Measurements from ENCODE around the gene C20orf96. TPM values are rescaled to one million over a fixed set of nuclear protein-coding genes. Genes with fewer than 3 reads are reported as not detected.

C20orf96 gene
- total and polyA plus RNA-seq, 2 donors (not counting 1 experiment from before 2014, with no cell fraction given) = 4.7 to 7.5 TPM

- H3K4me1 Mint-ChIP-seq = peaks cover 33% of the 10 kb centered on the region
- no peak for DNase-seq
- ChIA-PET CTCF (interaction anchor here (0.8 to 6.3 kb wide), 12 partner anchors 8 to 117 kb away, joined by 3 to 89 read pairs (median 12); partner anchors contain the start of genes DEFB132, NRSN2 and ZCCHC3), POLR2A (interaction anchor here (1.4 kb wide), 1 partner anchor 31 kb away, joined by 3 read pairs; no protein-coding TSS in a partner anchor)
- intact Hi-C loops (cut with micrococcal nuclease) = no loop called here
- peak overlapping the region; percentile 61 for H3K4me3 Mint-ChIP-seq
- Histone ChIP-seq H3K9ac (ENCODE audit: low read length) (no peak overlapping the region), H3K27ac (ENCODE audit: low read length in 2 of 2) (peak overlapping the region in 1 of 2 donors; percentile 25), H2AFZ (ENCODE audit: insufficient read depth, low read depth, low read length, poor library complexity, severe bottlenecking) (no peak overlapping the region), H3K4me2 (replicated peaks; ENCODE audit: low read depth, low read length, poor library complexity, severe bottlenecking) (no peak overlapping the region), H3K4me3 (ENCODE audit: control extremely low read depth in 1 of 5, extremely low read depth in 1 of 5, insufficient read depth in 1 of 5, low read depth in 2 of 5, low read length in 4 of 5) (no peak overlapping the region), H3K79me2 (ENCODE audit: control insufficient read depth, insufficient read depth, low read length) (no peaks in the 10 kb centered on the region), H3K4me1 (ENCODE audit: control insufficient read depth in 2 of 2, insufficient read depth in 2 of 2, low read length in 2 of 2) (peaks cover 22 to 36% of the 10 kb centered on the region in 2 donors), H3K27me3 (replicated peaks in 1 of 4; ENCODE audit: control extremely low read depth in 1 of 4, control insufficient read depth in 3 of 4, insufficient read depth in 4 of 4, low read length in 3 of 4) (no peaks in the 10 kb centered on the region), H3K36me3 (replicated peaks in 1 of 2; ENCODE audit: control extremely low read depth in 1 of 2, control insufficient read depth in 1 of 2, extremely low read depth in 1 of 2, insufficient read depth in 2 of 2, low read length in 1 of 2) (peaks cover 0 to 3% of the 10 kb centered on the region in 2 experiments), H4K20me1 (ENCODE audit: control insufficient read depth, insufficient read depth, low read length, poor library complexity, severe bottlenecking) (peaks cover 24% of the 10 kb centered on the region), H3K9me3 (ENCODE audit: control extremely low read depth in 1 of 3, control insufficient read depth in 2 of 3, insufficient read depth in 1 of 3, low read length in 2 of 3) (peaks cover 0 to 4% (median 0%) of the 10 kb centered on the region in 3 donors)
- 72% methylated on average over 6 of the region's 7 CpGs for WGBS (ENCODE audit: insufficient coverage)
- no peak for ATAC-seq (ENCODE audit: low read depth)
- no peak for TF ChIP-seq EZH2 (IDR thresholded peaks at IDR 0.05; ENCODE audit: borderline replicate concordance, insufficient read depth, low read depth, low read length, poor library complexity, severe bottlenecking)
- TF ChIP-seq, protein P1, sequence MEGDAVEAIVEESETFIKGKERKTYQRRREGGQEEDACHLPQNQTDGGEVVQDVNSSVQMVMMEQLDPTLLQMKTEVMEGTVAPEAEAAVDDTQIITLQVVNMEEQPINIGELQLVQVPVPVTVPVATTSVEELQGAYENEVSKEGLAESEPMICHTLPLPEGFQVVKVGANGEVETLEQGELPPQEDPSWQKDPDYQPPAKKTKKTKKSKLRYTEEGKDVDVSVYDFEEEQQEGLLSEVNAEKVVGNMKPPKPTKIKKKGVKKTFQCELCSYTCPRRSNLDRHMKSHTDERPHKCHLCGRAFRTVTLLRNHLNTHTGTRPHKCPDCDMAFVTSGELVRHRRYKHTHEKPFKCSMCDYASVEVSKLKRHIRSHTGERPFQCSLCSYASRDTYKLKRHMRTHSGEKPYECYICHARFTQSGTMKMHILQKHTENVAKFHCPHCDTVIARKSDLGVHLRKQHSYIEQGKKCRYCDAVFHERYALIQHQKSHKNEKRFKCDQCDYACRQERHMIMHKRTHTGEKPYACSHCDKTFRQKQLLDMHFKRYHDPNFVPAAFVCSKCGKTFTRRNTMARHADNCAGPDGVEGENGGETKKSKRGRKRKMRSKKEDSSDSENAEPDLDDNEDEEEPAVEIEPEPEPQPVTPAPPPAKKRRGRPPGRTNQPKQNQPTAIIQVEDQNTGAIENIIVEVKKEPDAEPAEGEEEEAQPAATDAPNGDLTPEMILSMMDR (IDR thresholded peaks at IDR 0.05) = no peak
- H3K27ac Mint-ChIP-seq = peak overlapping the region; percentile 82
- no peaks in the 10 kb centered on the region for H3K9me3 Mint-ChIP-seq (ENCODE audit: insufficient read depth)
- no peaks in the 10 kb centered on the region for H3K27me3 Mint-ChIP-seq
These were observed 38.6 kb upstream of the C20orf96 start for GRCh38 chr20:328975-329695.
